ENCODE results near the gene SEBOX.

SEBOX gene

GRCh38 chr17:28390141-28390540 is 25.1 kb upstream of the SEBOX start:
- H3K36me3 ChIP-seq (ENCODE audit: control insufficient read depth in 2 of 2, insufficient read depth in 1 of 2, low read length in 2 of 2): peaks cover 57 to 60% of the 10 kb centered on the region in 2 experiments
- no peaks in the 10 kb centered on the region for H3K9me3 ChIP-seq (ENCODE audit: control insufficient read depth, insufficient read depth, low read depth, low read length)
- no peaks in the 10 kb centered on the region for H3K4me1 ChIP-seq (ENCODE audit: control insufficient read depth, insufficient read depth, low read length)
- ChIA-PET CTCF (interaction anchor here (1.7 kb wide), 1 partner anchor 26 kb away, joined by 5 read pairs; no protein-coding TSS in a partner anchor), POLR2A (no interaction called here)
- TF ChIP-seq ZBTB26 (tag by site-specific recombination; optimal IDR thresholded peaks at IDR 0.05) (no peak), ZNF114 (tag by site-specific recombination; IDR thresholded peaks at IDR 0.05) (no peak), ZNF248 (tag by site-specific recombination; IDR thresholded peaks at IDR 0.05) (no peak), ZNF433 (tag by site-specific recombination; IDR thresholded peaks at IDR 0.05; ENCODE audit: low read depth) (no peak), ZNF776 (tag by site-specific recombination; IDR thresholded peaks at IDR 0.05; ENCODE audit: borderline replicate concordance) (no peak), ZNF2 (tag by site-specific recombination; IDR thresholded peaks at IDR 0.05) (no peak), KLF1 (tag by site-specific recombination; IDR thresholded peaks at IDR 0.05) (no peak), ZBTB21 (tag by site-specific recombination; IDR thresholded peaks at IDR 0.05) (no peak), ZNF423 (tag by site-specific recombination; IDR thresholded peaks at IDR 0.05) (no peak), ZNF747 (tag by site-specific recombination; IDR thresholded peaks at IDR 0.05) (no peak), CTCF (tag by site-specific recombination; IDR thresholded peaks at IDR 0.05) (no peak), ZNF121 (tag by site-specific recombination; IDR thresholded peaks at IDR 0.05) (no peak)
- TF ChIP-seq, protein P1, sequence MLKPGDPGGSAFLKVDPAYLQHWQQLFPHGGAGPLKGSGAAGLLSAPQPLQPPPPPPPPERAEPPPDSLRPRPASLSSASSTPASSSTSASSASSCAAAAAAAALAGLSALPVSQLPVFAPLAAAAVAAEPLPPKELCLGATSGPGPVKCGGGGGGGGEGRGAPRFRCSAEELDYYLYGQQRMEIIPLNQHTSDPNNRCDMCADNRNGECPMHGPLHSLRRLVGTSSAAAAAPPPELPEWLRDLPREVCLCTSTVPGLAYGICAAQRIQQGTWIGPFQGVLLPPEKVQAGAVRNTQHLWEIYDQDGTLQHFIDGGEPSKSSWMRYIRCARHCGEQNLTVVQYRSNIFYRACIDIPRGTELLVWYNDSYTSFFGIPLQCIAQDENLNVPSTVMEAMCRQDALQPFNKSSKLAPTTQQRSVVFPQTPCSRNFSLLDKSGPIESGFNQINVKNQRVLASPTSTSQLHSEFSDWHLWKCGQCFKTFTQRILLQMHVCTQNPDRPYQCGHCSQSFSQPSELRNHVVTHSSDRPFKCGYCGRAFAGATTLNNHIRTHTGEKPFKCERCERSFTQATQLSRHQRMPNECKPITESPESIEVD (tag by site-specific recombination; IDR thresholded peaks at IDR 0.05): no peak
- TF ChIP-seq, protein P2, sequence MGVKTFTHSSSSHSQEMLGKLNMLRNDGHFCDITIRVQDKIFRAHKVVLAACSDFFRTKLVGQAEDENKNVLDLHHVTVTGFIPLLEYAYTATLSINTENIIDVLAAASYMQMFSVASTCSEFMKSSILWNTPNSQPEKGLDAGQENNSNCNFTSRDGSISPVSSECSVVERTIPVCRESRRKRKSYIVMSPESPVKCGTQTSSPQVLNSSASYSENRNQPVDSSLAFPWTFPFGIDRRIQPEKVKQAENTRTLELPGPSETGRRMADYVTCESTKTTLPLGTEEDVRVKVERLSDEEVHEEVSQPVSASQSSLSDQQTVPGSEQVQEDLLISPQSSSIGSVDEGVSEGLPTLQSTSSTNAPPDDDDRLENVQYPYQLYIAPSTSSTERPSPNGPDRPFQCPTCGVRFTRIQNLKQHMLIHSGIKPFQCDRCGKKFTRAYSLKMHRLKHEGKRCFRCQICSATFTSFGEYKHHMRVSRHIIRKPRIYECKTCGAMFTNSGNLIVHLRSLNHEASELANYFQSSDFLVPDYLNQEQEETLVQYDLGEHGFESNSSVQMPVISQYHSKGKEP (tag by site-specific recombination; IDR thresholded peaks at IDR 0.05): no peak
- TF ChIP-seq, protein P3, sequence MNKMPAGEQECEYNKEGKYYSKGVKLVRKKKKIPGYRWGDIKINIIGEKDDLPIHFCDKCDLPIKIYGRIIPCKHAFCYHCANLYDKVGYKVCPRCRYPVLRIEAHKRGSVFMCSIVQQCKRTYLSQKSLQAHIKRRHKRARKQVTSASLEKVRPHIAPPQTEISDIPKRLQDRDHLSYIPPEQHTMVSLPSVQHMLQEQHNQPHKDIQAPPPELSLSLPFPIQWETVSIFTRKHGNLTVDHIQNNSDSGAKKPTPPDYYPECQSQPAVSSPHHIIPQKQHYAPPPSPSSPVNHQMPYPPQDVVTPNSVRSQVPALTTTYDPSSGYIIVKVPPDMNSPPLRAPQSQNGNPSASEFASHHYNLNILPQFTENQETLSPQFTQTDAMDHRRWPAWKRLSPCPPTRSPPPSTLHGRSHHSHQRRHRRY (tag by site-specific recombination; IDR thresholded peaks at IDR 0.05): no peak
- no peak overlapping the region for H3K4me3 ChIP-seq (ENCODE audit: low read depth, low read length)
- H3K27ac ChIP-seq (ENCODE audit: extremely low read depth, low read depth, low read length): no peak overlapping the region

DNA sequence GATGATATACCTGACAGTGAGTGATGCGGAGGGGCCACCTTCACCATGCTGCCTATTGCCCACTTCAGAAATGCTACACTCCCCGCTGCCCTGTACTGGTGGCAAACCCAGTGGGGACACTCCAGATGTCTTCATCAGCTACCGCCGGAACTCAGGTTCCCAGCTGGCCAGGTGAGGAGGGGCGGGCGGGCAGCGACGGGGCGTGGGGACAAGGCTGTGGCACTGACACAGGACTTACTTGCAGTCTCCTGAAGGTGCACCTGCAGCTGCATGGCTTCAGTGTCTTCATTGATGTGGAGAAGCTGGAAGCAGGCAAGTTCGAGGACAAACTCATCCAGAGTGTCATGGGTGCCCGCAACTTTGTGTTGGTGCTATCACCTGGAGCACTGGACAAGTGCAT is 23.1 kb upstream of the SEBOX start:
- no peak for TF ChIP-seq ZNF211 (tag by site-specific recombination; IDR thresholded peaks at IDR 0.05; ENCODE audit: low read depth)
- H3K4me3 ChIP-seq (ENCODE audit: low read depth, low read length): no peak overlapping the region
- CTCF ChIA-PET: interaction anchor here (0.7 kb wide), 1 partner anchor 736 kb away, joined by 3 read pairs; no protein-coding TSS in a partner anchor
- POLR2A ChIA-PET: interaction anchor here (0.7 kb wide), 1 partner anchor 20 kb away, joined by 5 read pairs; no protein-coding TSS in a partner anchor
- no peak overlapping the region for H3K27ac ChIP-seq (ENCODE audit: extremely low read depth, low read depth, low read length)
- peaks cover 55 to 68% of the 10 kb centered on the region in 2 experiments for H3K36me3 ChIP-seq (ENCODE audit: control insufficient read depth in 2 of 2, insufficient read depth in 1 of 2, low read length in 2 of 2)
- H3K4me1 ChIP-seq (ENCODE audit: control insufficient read depth, insufficient read depth, low read length): no peaks in the 10 kb centered on the region
- no peaks in the 10 kb centered on the region for H3K9me3 ChIP-seq (ENCODE audit: control insufficient read depth, insufficient read depth, low read depth, low read length)

All from HEK293 (cell line).